ENCODE data around the gene AQP12B.

AQP12B gene

GRCh38 chr2:240638512-240639160, 44.0 kb downstream of the AQP12B start:
- H3K4me3 ChIP-seq (ENCODE audit: low read length), result no peak overlapping the region

GRCh38 chr2:240637901-240638345, 44.8 kb downstream of the AQP12B start:
- no peak for TF ChIP-seq CTCF (IDR thresholded peaks at IDR 0.05; ENCODE audit: insufficient read depth, low read depth, low read length, missing control alignments)
- no peak overlapping the region for H3K4me3 ChIP-seq (ENCODE audit: low read length)
- no peak for DNase-seq (ENCODE audit: low read depth)

More at GRCh38 chr2:240638512-240639160, 44.0 kb downstream of the AQP12B start:
- TF ChIP-seq CTCF (IDR thresholded peaks at IDR 0.05; ENCODE audit: insufficient read depth, low read depth, low read length, missing control alignments), result no peak
- no peak for DNase-seq (ENCODE audit: low read depth)

GRCh38 chr2:240637116-240637900, 45.4 kb downstream of the AQP12B start:
- TF ChIP-seq CTCF (IDR thresholded peaks at IDR 0.05; ENCODE audit: insufficient read depth, low read depth, low read length, missing control alignments), result no peak
- no peak overlapping the region for H3K4me3 ChIP-seq (ENCODE audit: low read length)
- DNase-seq (ENCODE audit: low read depth), result no peak

- DNase-seq (ENCODE audit: low read depth), result no peak
- H3K4me3 ChIP-seq (ENCODE audit: low read length), result no peak overlapping the region
- no peak for TF ChIP-seq CTCF (IDR thresholded peaks at IDR 0.05; ENCODE audit: insufficient read depth, low read depth, low read length, missing control alignments)
Observed at GRCh38 chr2:240636563-240637115, 46.0 kb downstream of the AQP12B start.

- DNase-seq (ENCODE audit: low read depth), result no peak
- TF ChIP-seq CTCF (IDR thresholded peaks at IDR 0.05; ENCODE audit: insufficient read depth, low read depth, low read length, missing control alignments), result no peak
- H3K4me3 ChIP-seq (ENCODE audit: low read length), result no peak overlapping the region
Observed at GRCh38 chr2:240635998-240636547, 46.6 kb downstream of the AQP12B start.

GRCh38 chr2:240635121-240635997, 47.3 kb downstream of the AQP12B start:
- H3K4me3 ChIP-seq (ENCODE audit: low read length), result no peak overlapping the region
- TF ChIP-seq CTCF (IDR thresholded peaks at IDR 0.05; ENCODE audit: insufficient read depth, low read depth, low read length, missing control alignments), result no peak
- no peak for DNase-seq (ENCODE audit: low read depth)

Data from epithelial cell of esophagus (primary cell).